ENCODE measurements around the gene SRSF11.

GRCh38 chr1:70295749-70296148 is 74.6 kb downstream of the SRSF11 start:
- TF ChIP-seq POLR2A (IDR thresholded peaks at IDR 0.05) = no peak
- TF ChIP-seq, protein P1, sequence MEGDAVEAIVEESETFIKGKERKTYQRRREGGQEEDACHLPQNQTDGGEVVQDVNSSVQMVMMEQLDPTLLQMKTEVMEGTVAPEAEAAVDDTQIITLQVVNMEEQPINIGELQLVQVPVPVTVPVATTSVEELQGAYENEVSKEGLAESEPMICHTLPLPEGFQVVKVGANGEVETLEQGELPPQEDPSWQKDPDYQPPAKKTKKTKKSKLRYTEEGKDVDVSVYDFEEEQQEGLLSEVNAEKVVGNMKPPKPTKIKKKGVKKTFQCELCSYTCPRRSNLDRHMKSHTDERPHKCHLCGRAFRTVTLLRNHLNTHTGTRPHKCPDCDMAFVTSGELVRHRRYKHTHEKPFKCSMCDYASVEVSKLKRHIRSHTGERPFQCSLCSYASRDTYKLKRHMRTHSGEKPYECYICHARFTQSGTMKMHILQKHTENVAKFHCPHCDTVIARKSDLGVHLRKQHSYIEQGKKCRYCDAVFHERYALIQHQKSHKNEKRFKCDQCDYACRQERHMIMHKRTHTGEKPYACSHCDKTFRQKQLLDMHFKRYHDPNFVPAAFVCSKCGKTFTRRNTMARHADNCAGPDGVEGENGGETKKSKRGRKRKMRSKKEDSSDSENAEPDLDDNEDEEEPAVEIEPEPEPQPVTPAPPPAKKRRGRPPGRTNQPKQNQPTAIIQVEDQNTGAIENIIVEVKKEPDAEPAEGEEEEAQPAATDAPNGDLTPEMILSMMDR (IDR thresholded peaks at IDR 0.05) = no peak
- no peak for TF ChIP-seq EP300 (IDR thresholded peaks at IDR 0.05)
- TF ChIP-seq POLR2AphosphoS5 (IDR thresholded peaks at IDR 0.05) = no peak

Data from stomach (tissue), 4 donors.